ENCODE data around the gene PARD3. TPM values are rescaled to one million over a fixed set of nuclear protein-coding genes. Genes with fewer than 3 reads are reported as not detected.

Gene PARD3
- total RNA-seq, 1 experiment from 2014 or later: 46.3 TPM

DNA sequence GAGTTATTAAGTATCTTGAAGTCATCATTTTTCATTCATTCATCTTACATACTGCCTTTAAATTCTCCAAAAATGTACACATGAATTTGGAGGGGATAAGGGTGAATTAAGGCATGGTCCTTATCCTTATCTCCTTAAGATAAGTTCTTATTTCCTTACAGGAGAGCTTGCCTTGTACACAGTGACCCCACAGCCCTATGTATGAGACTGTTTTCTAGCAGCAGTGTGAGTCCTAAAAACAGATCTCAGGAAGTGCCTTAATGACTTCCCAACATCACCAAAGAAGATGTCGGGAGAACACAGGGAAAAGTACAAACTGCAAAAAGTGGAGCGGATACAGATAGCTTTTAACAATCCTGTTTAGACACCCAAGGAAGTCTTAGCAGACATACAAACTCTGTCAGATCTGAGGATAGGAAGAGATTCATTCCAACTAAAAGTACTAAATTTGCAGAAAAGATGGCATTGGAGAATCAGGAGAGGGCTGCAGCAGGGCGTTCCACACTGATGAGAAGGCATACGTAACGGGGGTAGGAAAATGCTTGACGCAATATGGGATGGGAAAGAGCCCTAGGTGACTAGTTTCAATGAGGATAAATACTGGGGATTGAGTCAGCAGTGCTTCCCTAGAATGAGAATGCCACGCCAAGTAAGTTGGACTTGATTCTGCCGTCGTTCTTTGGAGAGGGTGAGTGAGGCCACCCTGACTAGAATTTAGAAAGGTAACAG, 570.2 kb downstream of the PARD3 start:
- Histone ChIP-seq H2AFZ (ENCODE audit: low read depth, low read length, poor library complexity, severe bottlenecking) (no peak overlapping the region), H4K20me1 (ENCODE audit: insufficient read depth) (no peaks in the 10 kb centered on the region), H3K9me2 (ENCODE audit: insufficient read depth) (no peaks in the 10 kb centered on the region), H3K79me2 (ENCODE audit: insufficient read depth, low read length) (no peaks in the 10 kb centered on the region), H3K27me3 (ENCODE audit: insufficient read depth, low read length) (no peaks in the 10 kb centered on the region), H3K9ac (ENCODE audit: low read length) (no peak overlapping the region), H3K36me3 (ENCODE audit: control insufficient read depth in 1 of 2, insufficient read depth in 2 of 2, low read length in 2 of 2) (no peaks in the 10 kb centered on the region), H3K4me2 (ENCODE audit: low read length) (no peak overlapping the region), H3K4me3 (replicated peaks in 1 of 2; ENCODE audit: low read depth in 1 of 2, low read length in 2 of 2) (no peak overlapping the region), H3K9me3 (ENCODE audit: control insufficient read depth in 1 of 2, insufficient read depth in 1 of 2, low read depth in 1 of 2, low read length in 2 of 2) (no peaks in the 10 kb centered on the region), H3K4me1 (ENCODE audit: control insufficient read depth in 1 of 2, insufficient read depth in 2 of 2, low read length in 2 of 2) (no peaks in the 10 kb centered on the region), H3K27ac (ENCODE audit: low read depth, low read length) (no peak overlapping the region)
- TF ChIP-seq SRF (IDR thresholded peaks at IDR 0.05; ENCODE audit: low read depth) (no peak), JUND (IDR thresholded peaks at IDR 0.05) (no peak), ZBTB33 (IDR thresholded peaks at IDR 0.05; ENCODE audit: extremely low read depth, insufficient replicate concordance, low read length) (no peak), ZFX (IDR thresholded peaks at IDR 0.05) (no peak), EZH2phosphoT487 (IDR thresholded peaks at IDR 0.05; ENCODE audit: borderline replicate concordance) (no peak), EGR1 (IDR thresholded peaks at IDR 0.05; ENCODE audit: low read depth) (no peak)
- BruUV-seq (replicated peaks): no TSS peak
- ChIA-PET RAD21 (ENCODE audit: low non-redundant PET in 1 of 2, low total read pairs in 2 of 2, uncharacterized antibody in 2 of 2, unreplicated experiment in 2 of 2) (no interaction called here), POLR2A (no interaction called here), CTCF (no interaction called here)
- ATAC-seq: no peak
- intact Hi-C loops (cut with micrococcal nuclease): no loop called here
- no peak for DNase-seq (ENCODE audit: low read depth, low spot score)

DNA sequence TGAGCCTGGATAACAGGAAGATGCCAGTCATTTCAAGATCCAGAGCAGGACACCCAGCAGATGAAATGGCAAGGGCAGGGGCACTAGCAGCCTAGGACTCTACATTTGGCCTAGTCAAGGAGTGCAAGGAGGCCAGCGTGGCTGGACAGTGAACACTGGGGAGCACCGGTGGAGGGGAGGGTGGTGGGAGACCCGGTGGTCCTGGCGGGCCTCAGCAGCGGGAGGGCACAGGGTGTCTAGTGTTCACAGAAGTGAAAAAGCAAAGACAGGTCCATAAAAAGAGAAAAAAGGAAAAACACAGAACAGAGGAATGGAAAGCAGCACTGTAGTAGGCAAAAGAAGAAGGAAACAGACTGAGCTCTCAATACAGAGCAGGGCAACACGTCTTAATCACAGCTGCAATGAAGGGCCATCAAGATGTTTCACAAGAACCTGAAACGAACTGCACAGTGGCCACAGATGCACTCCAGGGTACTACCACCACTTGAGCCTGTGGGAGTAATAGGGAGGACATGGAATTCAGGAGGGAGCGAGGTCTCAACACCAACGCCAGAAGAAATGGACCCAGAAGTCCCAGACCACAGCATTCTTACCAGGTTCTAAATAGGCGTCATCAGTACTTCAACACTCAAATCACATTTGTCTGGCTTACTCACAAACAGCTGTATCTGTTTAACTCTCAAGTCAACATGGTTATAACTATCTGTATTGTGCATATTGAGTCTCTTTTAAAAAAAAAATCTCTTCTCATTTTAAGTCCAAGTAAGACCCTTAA, 573.7 kb downstream of the PARD3 start:
- H3K4me2 ChIP-seq (ENCODE audit: low read length): no peak overlapping the region
- no peaks in the 10 kb centered on the region for H3K36me3 ChIP-seq (ENCODE audit: control insufficient read depth in 1 of 2, insufficient read depth in 2 of 2, low read length in 2 of 2)
- ChIA-PET RAD21 (ENCODE audit: low non-redundant PET in 1 of 2, low total read pairs in 2 of 2, uncharacterized antibody in 2 of 2, unreplicated experiment in 2 of 2) (no interaction called here), POLR2A (no interaction called here), CTCF (no interaction called here)
- intact Hi-C loops (cut with micrococcal nuclease): no loop called here
- no peak for DNase-seq (ENCODE audit: low read depth, low spot score)
- no peaks in the 10 kb centered on the region for H3K9me3 ChIP-seq (ENCODE audit: control insufficient read depth in 1 of 2, insufficient read depth in 1 of 2, low read depth in 1 of 2, low read length in 2 of 2)
- H3K9me2 ChIP-seq (ENCODE audit: insufficient read depth): no peaks in the 10 kb centered on the region
- no peaks in the 10 kb centered on the region for H3K4me1 ChIP-seq (ENCODE audit: control insufficient read depth in 1 of 2, insufficient read depth in 2 of 2, low read length in 2 of 2)
- H3K79me2 ChIP-seq (ENCODE audit: insufficient read depth, low read length): no peaks in the 10 kb centered on the region
- H3K9ac ChIP-seq (ENCODE audit: low read length): no peak overlapping the region
- H2AFZ ChIP-seq (ENCODE audit: low read depth, low read length, poor library complexity, severe bottlenecking): no peak overlapping the region
- no peak overlapping the region for H3K4me3 ChIP-seq (replicated peaks in 1 of 2; ENCODE audit: low read depth in 1 of 2, low read length in 2 of 2)
- no peaks in the 10 kb centered on the region for H3K27me3 ChIP-seq (ENCODE audit: insufficient read depth, low read length)
- no peak overlapping the region for H3K27ac ChIP-seq (ENCODE audit: low read depth, low read length)
- no TSS peak for BruUV-seq (replicated peaks)
- no peaks in the 10 kb centered on the region for H4K20me1 ChIP-seq (ENCODE audit: insufficient read depth)
- ATAC-seq: no peak
- TF ChIP-seq REST (IDR thresholded peaks at IDR 0.05; ENCODE audit: low read depth) (no peak), POLR2AphosphoS5 (IDR thresholded peaks at IDR 0.05; ENCODE audit: low read depth, low read length) (no peak), CEBPB (IDR thresholded peaks at IDR 0.05; ENCODE audit: low read depth) (no peak), ZBTB33 (IDR thresholded peaks at IDR 0.05; ENCODE audit: extremely low read depth, insufficient replicate concordance, low read length) (no peak), EGR1 (IDR thresholded peaks at IDR 0.05; ENCODE audit: low read depth) (no peak), YY1 (IDR thresholded peaks at IDR 0.05; ENCODE audit: extremely low read depth, insufficient replicate concordance, low read depth, low read length) (no peak)

All from HCT116 (cell line).